ENCODE results near the gene KCNJ14.

The KCNJ14 gene

GRCh38 chr19:48500830-48501493 is 45.6 kb downstream of the KCNJ14 start:
- Histone ChIP-seq H3K9ac (ENCODE audit: low read depth, low read length) (no peak overlapping the region; the same call in 1 of the 2 replicates), H3K27me3 (ENCODE audit: control insufficient read depth, insufficient read depth, low read length) (no peaks in the 10 kb centered on the region), H3K36me3 (ENCODE audit: control insufficient read depth, insufficient read depth, low read length) (no peaks in the 10 kb centered on the region), H3K4me1 (ENCODE audit: control insufficient read depth, insufficient read depth, low read length) (0 out of 2 replicates have a peak, but pooled peaks cover 12% of the 10 kb centered on the region), H3K27ac (ENCODE audit: low read depth, low read length) (peak overlapping the region; percentile 70), H3K4me3 (ENCODE audit: low read depth, low read length) (peak overlapping the region; percentile 55), H3K9me3 (ENCODE audit: control insufficient read depth, insufficient read depth, low read length) (no peaks in the 10 kb centered on the region)

- 0 out of 2 replicates have a peak, but pooled peaks cover 12% of the 10 kb centered on the region for H3K4me1 ChIP-seq (ENCODE audit: control insufficient read depth, insufficient read depth, low read length)
- H3K9ac ChIP-seq (ENCODE audit: low read depth, low read length) = no peak overlapping the region; the same call in 1 of the 2 replicates
- H3K27ac ChIP-seq (ENCODE audit: low read depth, low read length) = peak overlapping the region; percentile 70
Measured at GRCh38 chr19:48501494-48502349, 46.3 kb downstream of the KCNJ14 start.

GRCh38 chr19:48502350-48503018 is 47.1 kb downstream of the KCNJ14 start:
- H3K4me1 ChIP-seq (ENCODE audit: control insufficient read depth, insufficient read depth, low read length) = 0 out of 2 replicates have a peak, but pooled peaks cover 12% of the 10 kb centered on the region
- no peaks in the 10 kb centered on the region for H3K27me3 ChIP-seq (ENCODE audit: control insufficient read depth, insufficient read depth, low read length)
- no peak overlapping the region; the same call in 1 of the 2 replicates for H3K9ac ChIP-seq (ENCODE audit: low read depth, low read length)
- H3K27ac ChIP-seq (ENCODE audit: low read depth, low read length) = peak overlapping the region; percentile 59
- H3K4me3 ChIP-seq (ENCODE audit: low read depth, low read length) = peak overlapping the region; percentile 62
- H3K9me3 ChIP-seq (ENCODE audit: control insufficient read depth, insufficient read depth, low read length) = no peaks in the 10 kb centered on the region
- no peaks in the 10 kb centered on the region for H3K36me3 ChIP-seq (ENCODE audit: control insufficient read depth, insufficient read depth, low read length)

More at GRCh38 chr19:48501494-48502349, 46.3 kb downstream of the KCNJ14 start:
- no peaks in the 10 kb centered on the region for H3K27me3 ChIP-seq (ENCODE audit: control insufficient read depth, insufficient read depth, low read length)
- no peaks in the 10 kb centered on the region for H3K36me3 ChIP-seq (ENCODE audit: control insufficient read depth, insufficient read depth, low read length)
- peak overlapping the region; percentile 55 for H3K4me3 ChIP-seq (ENCODE audit: low read depth, low read length)
- no peaks in the 10 kb centered on the region for H3K9me3 ChIP-seq (ENCODE audit: control insufficient read depth, insufficient read depth, low read length)

- Histone ChIP-seq H3K9me3 (ENCODE audit: control insufficient read depth, insufficient read depth, low read length) (no peaks in the 10 kb centered on the region), H3K4me3 (ENCODE audit: low read depth, low read length) (no peak overlapping the region), H3K4me1 (ENCODE audit: control insufficient read depth, insufficient read depth, low read length) (0 out of 2 replicates have a peak, but pooled peaks cover 5% of the 10 kb centered on the region), H3K27me3 (ENCODE audit: control insufficient read depth, insufficient read depth, low read length) (no peaks in the 10 kb centered on the region), H3K36me3 (ENCODE audit: control insufficient read depth, insufficient read depth, low read length) (no peaks in the 10 kb centered on the region), H3K9ac (ENCODE audit: low read depth, low read length) (no peak overlapping the region), H3K27ac (ENCODE audit: low read depth, low read length) (no peak overlapping the region)
Measured at GRCh38 chr19:48506138-48506733, 50.9 kb downstream of the KCNJ14 start.

GRCh38 chr19:48507911-48508439 is 52.6 kb downstream of the KCNJ14 start:
- Histone ChIP-seq H3K36me3 (ENCODE audit: control insufficient read depth, insufficient read depth, low read length) (no peaks in the 10 kb centered on the region), H3K4me1 (ENCODE audit: control insufficient read depth, insufficient read depth, low read length) (no peaks in the 10 kb centered on the region), H3K9me3 (ENCODE audit: control insufficient read depth, insufficient read depth, low read length) (no peaks in the 10 kb centered on the region), H3K27me3 (ENCODE audit: control insufficient read depth, insufficient read depth, low read length) (peaks cover 12% of the 10 kb centered on the region), H3K27ac (ENCODE audit: low read depth, low read length) (no peak overlapping the region), H3K4me3 (ENCODE audit: low read depth, low read length) (no peak overlapping the region), H3K9ac (ENCODE audit: low read depth, low read length) (no peak overlapping the region)

- Histone ChIP-seq H3K36me3 (ENCODE audit: control insufficient read depth, insufficient read depth, low read length) (no peaks in the 10 kb centered on the region), H3K27ac (ENCODE audit: low read depth, low read length) (no peak overlapping the region), H3K4me1 (ENCODE audit: control insufficient read depth, insufficient read depth, low read length) (no peaks in the 10 kb centered on the region), H3K9ac (ENCODE audit: low read depth, low read length) (no peak overlapping the region), H3K27me3 (ENCODE audit: control insufficient read depth, insufficient read depth, low read length) (peaks cover 15% of the 10 kb centered on the region), H3K9me3 (ENCODE audit: control insufficient read depth, insufficient read depth, low read length) (no peaks in the 10 kb centered on the region), H3K4me3 (ENCODE audit: low read depth, low read length) (no peak overlapping the region)
Measured at GRCh38 chr19:48508729-48509411, 53.5 kb downstream of the KCNJ14 start.

GRCh38 chr19:48509467-48510194 is 54.3 kb downstream of the KCNJ14 start:
- Histone ChIP-seq H3K36me3 (ENCODE audit: control insufficient read depth, insufficient read depth, low read length) (no peaks in the 10 kb centered on the region), H3K27ac (ENCODE audit: low read depth, low read length) (no peak overlapping the region), H3K9ac (ENCODE audit: low read depth, low read length) (no peak overlapping the region), H3K4me3 (ENCODE audit: low read depth, low read length) (peak overlapping the region; percentile 51; the same call in 1 of the 2 replicates), H3K27me3 (ENCODE audit: control insufficient read depth, insufficient read depth, low read length) (peaks cover 15% of the 10 kb centered on the region), H3K4me1 (ENCODE audit: control insufficient read depth, insufficient read depth, low read length) (peaks cover 4% of the 10 kb centered on the region; the same call in 1 of the 2 replicates), H3K9me3 (ENCODE audit: control insufficient read depth, insufficient read depth, low read length) (no peaks in the 10 kb centered on the region)

- peak overlapping the region; percentile 51 for H3K4me3 ChIP-seq (ENCODE audit: low read depth, low read length)
- no peaks in the 10 kb centered on the region for H3K9me3 ChIP-seq (ENCODE audit: control insufficient read depth, insufficient read depth, low read length)
Measured at GRCh38 chr19:48510421-48511268, 55.3 kb downstream of the KCNJ14 start.

GRCh38 chr19:48511321-48511731 is 56.0 kb downstream of the KCNJ14 start:
- H3K4me3 ChIP-seq (ENCODE audit: low read depth, low read length) = peak overlapping the region; percentile 51; the same call in 1 of the 2 replicates
- peaks cover 15% of the 10 kb centered on the region for H3K27me3 ChIP-seq (ENCODE audit: control insufficient read depth, insufficient read depth, low read length)
- H3K4me1 ChIP-seq (ENCODE audit: control insufficient read depth, insufficient read depth, low read length) = peaks cover 4% of the 10 kb centered on the region; the same call in 1 of the 2 replicates
- no peaks in the 10 kb centered on the region for H3K9me3 ChIP-seq (ENCODE audit: control insufficient read depth, insufficient read depth, low read length)
- H3K9ac ChIP-seq (ENCODE audit: low read depth, low read length) = no peak overlapping the region
- no peaks in the 10 kb centered on the region for H3K36me3 ChIP-seq (ENCODE audit: control insufficient read depth, insufficient read depth, low read length)
- no peak overlapping the region for H3K27ac ChIP-seq (ENCODE audit: low read depth, low read length)

More at GRCh38 chr19:48510421-48511268, 55.3 kb downstream of the KCNJ14 start:
- H3K36me3 ChIP-seq (ENCODE audit: control insufficient read depth, insufficient read depth, low read length) = no peaks in the 10 kb centered on the region
- H3K9ac ChIP-seq (ENCODE audit: low read depth, low read length) = no peak overlapping the region
- no peak overlapping the region for H3K27ac ChIP-seq (ENCODE audit: low read depth, low read length)
- H3K27me3 ChIP-seq (ENCODE audit: control insufficient read depth, insufficient read depth, low read length) = peaks cover 15% of the 10 kb centered on the region
- H3K4me1 ChIP-seq (ENCODE audit: control insufficient read depth, insufficient read depth, low read length) = peaks cover 4% of the 10 kb centered on the region; the same call in 1 of the 2 replicates
